ENCODE measurements around the gene FRRS1L. TPM values are rescaled to one million over a fixed set of nuclear protein-coding genes. Genes with fewer than 3 reads are reported as not detected.
A peak's percentile ranks its signal among the peaks of the same experiment; 100 is the strongest.

FRRS1L gene
- total RNA-seq, 3 donors from 2014 or later, result 0.16 to 2.6 (median 2.0) TPM

- no peaks in the 10 kb centered on the region for H3K27me3 ChIP-seq
- DNase-seq (ENCODE audit: low spot score in 2 of 2), result no peak
- no peaks in the 10 kb centered on the region for H3K36me3 ChIP-seq
- TF ChIP-seq POLR2AphosphoS5 (IDR thresholded peaks at IDR 0.05) (no peak), CTCF (IDR thresholded peaks at IDR 0.05) (peak in 2 of 3 donors; percentile 29 to 30)
- intact Hi-C loops (cut with DNase I; ENCODE audit: low total_unique reads), result no loop called here
- H3K4me3 ChIP-seq, result no peak overlapping the region
- no peaks in the 10 kb centered on the region for H3K9me3 ChIP-seq
- no peaks in the 10 kb centered on the region for H3K4me1 ChIP-seq
- no peak overlapping the region for H3K27ac ChIP-seq
These were observed 25.8 kb upstream of the FRRS1L start for GRCh38 chr9:109192732-109193361.

- Histone ChIP-seq H3K27ac (no peak overlapping the region), H3K4me1 (no peaks in the 10 kb centered on the region), H3K36me3 (no peaks in the 10 kb centered on the region), H3K4me3 (no peak overlapping the region), H3K27me3 (no peaks in the 10 kb centered on the region), H3K9me3 (no peaks in the 10 kb centered on the region)
- no peak for TF ChIP-seq POLR2A (IDR thresholded peaks at IDR 0.05)
- no peak for TF ChIP-seq CTCF (IDR thresholded peaks at IDR 0.05)
- no peak for TF ChIP-seq POLR2AphosphoS5 (IDR thresholded peaks at IDR 0.05)
- intact Hi-C loops (cut with DNase I; ENCODE audit: low total_unique reads), result no loop called here
- DNase-seq (ENCODE audit: low spot score in 2 of 2), result no peak
These were observed 24.7 kb upstream of the FRRS1L start for GRCh38 chr9:109191746-109192145.

GRCh38 chr9:109190151-109190550 lies 23.1 kb upstream of the FRRS1L start:
- Histone ChIP-seq H3K27me3 (no peaks in the 10 kb centered on the region), H3K36me3 (no peaks in the 10 kb centered on the region), H3K4me1 (no peaks in the 10 kb centered on the region), H3K4me3 (no peak overlapping the region), H3K27ac (no peak overlapping the region), H3K9me3 (no peaks in the 10 kb centered on the region)
- DNase-seq (ENCODE audit: low spot score in 2 of 2), result no peak
- TF ChIP-seq CTCF (IDR thresholded peaks at IDR 0.05), result no peak
- no peak for TF ChIP-seq POLR2A (IDR thresholded peaks at IDR 0.05)
- TF ChIP-seq POLR2AphosphoS5 (IDR thresholded peaks at IDR 0.05), result no peak
- intact Hi-C loops (cut with DNase I; ENCODE audit: low total_unique reads), result no loop called here

DNA sequence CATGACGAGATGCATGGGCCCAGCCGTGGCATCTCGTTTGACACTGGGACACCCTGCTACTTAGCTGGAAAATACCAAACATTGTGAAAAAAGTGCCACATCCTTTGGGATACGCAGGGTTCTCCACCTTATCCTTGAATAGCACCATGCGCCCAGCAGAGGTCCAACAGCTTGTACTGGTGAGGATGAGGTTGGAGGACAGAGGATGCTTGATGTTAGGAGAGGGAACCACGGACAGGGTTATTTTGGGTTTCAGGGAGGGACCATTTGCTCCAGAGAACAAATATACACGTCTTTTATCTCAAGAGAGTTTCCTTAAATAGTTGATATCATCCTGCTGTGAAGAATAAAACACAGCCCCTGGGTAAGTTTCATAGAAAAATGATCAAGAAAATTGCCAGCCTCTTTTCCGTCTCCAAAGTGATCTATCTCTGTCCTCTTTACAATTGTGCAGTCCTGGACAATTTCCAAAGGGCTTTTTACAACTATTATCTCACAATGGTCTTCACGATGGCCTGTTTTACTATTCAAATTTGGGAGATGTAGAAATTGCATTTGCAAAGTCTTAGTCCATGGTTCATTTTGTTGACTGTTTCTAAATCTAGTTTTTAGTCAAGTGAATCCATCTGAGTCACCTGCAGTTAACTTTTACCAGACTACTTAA lies 19.9 kb upstream of the FRRS1L start:
- DNase-seq (ENCODE audit: low spot score in 2 of 2), result no peak
- Histone ChIP-seq H3K4me1 (no peaks in the 10 kb centered on the region), H3K27me3 (no peaks in the 10 kb centered on the region), H3K4me3 (no peak overlapping the region), H3K9me3 (no peaks in the 10 kb centered on the region), H3K36me3 (no peaks in the 10 kb centered on the region), H3K27ac (no peak overlapping the region)
- intact Hi-C loops (cut with DNase I; ENCODE audit: low total_unique reads), result no loop called here
- no peak for TF ChIP-seq CTCF (IDR thresholded peaks at IDR 0.05)
- no peak for TF ChIP-seq POLR2A (IDR thresholded peaks at IDR 0.05)
- TF ChIP-seq POLR2AphosphoS5 (IDR thresholded peaks at IDR 0.05), result no peak

DNA sequence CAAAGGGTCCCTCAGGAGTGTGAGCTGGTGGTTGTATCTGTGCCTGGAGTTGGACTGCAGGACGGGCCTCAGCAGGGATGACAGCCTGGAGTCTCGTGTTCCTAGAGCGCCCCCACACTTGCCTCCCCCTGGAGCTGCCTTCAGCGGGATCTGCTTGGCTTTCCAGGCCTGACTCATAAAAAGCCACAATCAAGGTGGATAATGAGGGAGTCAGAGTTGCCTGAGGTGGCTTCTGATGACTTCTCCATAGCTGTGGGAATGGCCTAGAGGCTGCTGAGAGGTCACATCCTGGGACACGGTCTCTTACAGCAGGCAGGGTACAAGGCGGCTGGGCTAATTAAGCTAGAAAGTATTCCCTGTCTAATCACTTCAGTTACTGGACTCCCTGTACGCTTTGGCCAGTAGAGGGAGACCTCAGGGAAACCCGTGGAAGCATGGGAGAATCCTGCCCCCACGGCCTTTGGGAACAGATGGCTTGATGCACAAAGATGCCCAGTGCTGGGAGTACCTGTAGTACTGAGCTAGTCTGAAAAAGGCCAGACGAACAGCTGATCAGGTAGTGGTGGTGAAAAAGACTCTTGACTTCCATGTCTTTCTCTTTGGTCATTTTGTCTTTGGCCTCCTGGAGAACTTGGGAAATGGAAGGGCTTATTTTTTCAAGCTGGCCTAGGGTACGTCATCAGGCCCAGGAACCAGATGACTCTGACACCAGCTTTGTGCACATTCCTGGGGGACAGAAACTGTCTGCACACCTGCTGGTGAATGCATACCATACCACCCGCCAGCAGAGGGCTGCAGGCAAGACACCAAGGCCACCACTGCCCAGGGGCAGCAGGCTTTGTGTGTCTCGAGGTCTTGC lies 16.1 kb upstream of the FRRS1L start:
- TF ChIP-seq CTCF (IDR thresholded peaks at IDR 0.05), result peak in 2 of 3 donors; percentile 8 to 19
- TF ChIP-seq POLR2A (IDR thresholded peaks at IDR 0.05), result no peak
- no peak for TF ChIP-seq POLR2AphosphoS5 (IDR thresholded peaks at IDR 0.05)
- Histone ChIP-seq H3K9me3 (no peaks in the 10 kb centered on the region), H3K4me3 (no peak overlapping the region), H3K4me1 (no peaks in the 10 kb centered on the region), H3K36me3 (no peaks in the 10 kb centered on the region), H3K27ac (no peak overlapping the region), H3K27me3 (no peaks in the 10 kb centered on the region)
- intact Hi-C loops (cut with DNase I; ENCODE audit: low total_unique reads), result no loop called here
- DNase-seq (ENCODE audit: low spot score in 2 of 2), result no peak
